ENCODE results near the gene LRMDA. TPM values are rescaled to one million over a fixed set of nuclear protein-coding genes. Genes with fewer than 3 reads are reported as not detected.

Gene LRMDA
- total and polyA plus RNA-seq, 2 of the 4 experiments (the other 2 are of a cell fraction): 0.07 TPM; not detected in 1

- POLR2A ChIA-PET (ENCODE audit: unreplicated experiment): no interaction called here
- H3K27me3 ChIP-seq (ENCODE audit: control insufficient read depth, insufficient read depth, low read length): no peaks in the 10 kb centered on the region
- H2BK120ac ChIP-seq (ENCODE audit: low read depth, low read length): no peak overlapping the region
- no peak overlapping the region for H2BK15ac ChIP-seq (ENCODE audit: low read depth, low read length)
- H4K20me1 ChIP-seq (ENCODE audit: insufficient read depth, low read length): no peaks in the 10 kb centered on the region
- in situ Hi-C loops (cut with MboI; ENCODE audit: low sequenced_read_pairs): no loop called here
- H3K4me3 ChIP-seq (ENCODE audit: insufficient read depth, low read depth, low read length): no peak overlapping the region
- no peak overlapping the region for H3K56ac ChIP-seq (ENCODE audit: extremely low read depth, insufficient read depth, low read length)
- no peak overlapping the region for H4K8ac ChIP-seq (ENCODE audit: low read depth in 2 of 2, low read length in 2 of 2)
- no peaks in the 10 kb centered on the region for H3K4me1 ChIP-seq (ENCODE audit: control insufficient read depth, insufficient read depth, low read length)
- no peak overlapping the region for H2BK5ac ChIP-seq (ENCODE audit: low read depth, low read length, poor library complexity, severe bottlenecking)
- H3K9me1 ChIP-seq (ENCODE audit: insufficient read depth, low read length): no peaks in the 10 kb centered on the region
- dilution Hi-C loops (cut with HindIII; ENCODE audit: low sequenced_read_pairs, unreplicated experiment): no loop called here
- no peak overlapping the region for H3K27ac ChIP-seq (ENCODE audit: insufficient read depth, low read length)
- intact Hi-C loops (cut with micrococcal nuclease): no loop called here
- H3K4ac ChIP-seq (ENCODE audit: low read depth, low read length): no peak overlapping the region
- no peak overlapping the region for H4K5ac ChIP-seq (ENCODE audit: low read depth, low read length)
- H3K9me3 ChIP-seq (ENCODE audit: control insufficient read depth, insufficient read depth, low read length): peaks cover 3% of the 10 kb centered on the region; the same call in 1 of the 2 replicates
- no peak overlapping the region for H2AK9ac ChIP-seq (replicated peaks; ENCODE audit: low read depth, low read length, poor library complexity)
- H3K36me3 ChIP-seq (ENCODE audit: control insufficient read depth, insufficient read depth, low read length): no peaks in the 10 kb centered on the region
- H3K18ac ChIP-seq (ENCODE audit: low read depth, low read length): no peak overlapping the region
- H3K79me1 ChIP-seq (ENCODE audit: low read depth in 1 of 2, low read length in 2 of 2): no peaks in the 10 kb centered on the region
- H3K23ac ChIP-seq (ENCODE audit: low read depth, low read length): no peak overlapping the region
- CTCF ChIA-PET: no interaction called here
- H4K91ac ChIP-seq (ENCODE audit: insufficient read depth, low read depth, low read length): no peak overlapping the region
- no peak overlapping the region for H2AK5ac ChIP-seq (ENCODE audit: low read depth, low read length)
- no peak for TF ChIP-seq RFX5 (IDR thresholded peaks at IDR 0.05; ENCODE audit: low read depth, low read length)
- no peak for TF ChIP-seq RCOR1 (IDR thresholded peaks at IDR 0.05; ENCODE audit: insufficient replicate concordance, low read length)
- TF ChIP-seq, protein P1, sequence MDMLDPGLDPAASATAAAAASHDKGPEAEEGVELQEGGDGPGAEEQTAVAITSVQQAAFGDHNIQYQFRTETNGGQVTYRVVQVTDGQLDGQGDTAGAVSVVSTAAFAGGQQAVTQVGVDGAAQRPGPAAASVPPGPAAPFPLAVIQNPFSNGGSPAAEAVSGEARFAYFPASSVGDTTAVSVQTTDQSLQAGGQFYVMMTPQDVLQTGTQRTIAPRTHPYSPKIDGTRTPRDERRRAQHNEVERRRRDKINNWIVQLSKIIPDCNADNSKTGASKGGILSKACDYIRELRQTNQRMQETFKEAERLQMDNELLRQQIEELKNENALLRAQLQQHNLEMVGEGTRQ (IDR thresholded peaks at IDR 0.05; ENCODE audit: low read depth, low read length): no peak
- TF ChIP-seq MXI1 (IDR thresholded peaks at IDR 0.05; ENCODE audit: borderline replicate concordance, low read depth, low read length): no peak
- no peak for TF ChIP-seq MAFK (IDR thresholded peaks at IDR 0.05; ENCODE audit: low read depth, low read length)
- no peak for TF ChIP-seq CEBPB (IDR thresholded peaks at IDR 0.05; ENCODE audit: low read depth, low read length)
- TF ChIP-seq CTCF (conservative IDR thresholded peaks at IDR 0.05; ENCODE audit: low read depth, low read length): no peak
- TF ChIP-seq MAZ (IDR thresholded peaks at IDR 0.05; ENCODE audit: borderline replicate concordance, low read depth, low read length): no peak
- TF ChIP-seq CHD1 (IDR thresholded peaks at IDR 0.05; ENCODE audit: low read depth, low read length): no peak
- H2BK20ac ChIP-seq (ENCODE audit: low read depth, low read length): no peak overlapping the region
- no TSS peak for BruUV-seq (replicated peaks)
- no peak overlapping the region for H3K4me2 ChIP-seq (ENCODE audit: low read depth, low read length)
- DNase-seq (no peak), ATAC-seq (ENCODE audit: low read depth) (no peak)
- 20% methylated on average over 1 of the region's 2 CpGs; no CpG with 5 or more reads in 1 of the 2 experiments for WGBS, 2 experiments (ENCODE audit: extremely low coverage in 2 of 2, insufficient read length in 1 of 2)
- no peak overlapping the region for H3K9ac ChIP-seq (ENCODE audit: low read depth, low read length)
- H3K14ac ChIP-seq (replicated peaks; ENCODE audit: low read depth, low read length): no peak overlapping the region
- no peak overlapping the region for H2AFZ ChIP-seq (replicated peaks; ENCODE audit: low read length, poor library complexity)
Observed at GRCh38 chr10:75572478-75572877, 141.1 kb downstream of the LRMDA start.

Data from IMR-90 (cell line).